ENCODE data around the gene BABAM1. TPM values are rescaled to one million over a fixed set of nuclear protein-coding genes. Genes with fewer than 3 reads are reported as not detected.

Gene BABAM1
- total and polyA plus RNA-seq, 10 of the 15 experiments (the other 5 are each of a cell fraction or from before 2014, with no cell fraction given) = 11.9 to 154 (median 103) TPM

DNA sequence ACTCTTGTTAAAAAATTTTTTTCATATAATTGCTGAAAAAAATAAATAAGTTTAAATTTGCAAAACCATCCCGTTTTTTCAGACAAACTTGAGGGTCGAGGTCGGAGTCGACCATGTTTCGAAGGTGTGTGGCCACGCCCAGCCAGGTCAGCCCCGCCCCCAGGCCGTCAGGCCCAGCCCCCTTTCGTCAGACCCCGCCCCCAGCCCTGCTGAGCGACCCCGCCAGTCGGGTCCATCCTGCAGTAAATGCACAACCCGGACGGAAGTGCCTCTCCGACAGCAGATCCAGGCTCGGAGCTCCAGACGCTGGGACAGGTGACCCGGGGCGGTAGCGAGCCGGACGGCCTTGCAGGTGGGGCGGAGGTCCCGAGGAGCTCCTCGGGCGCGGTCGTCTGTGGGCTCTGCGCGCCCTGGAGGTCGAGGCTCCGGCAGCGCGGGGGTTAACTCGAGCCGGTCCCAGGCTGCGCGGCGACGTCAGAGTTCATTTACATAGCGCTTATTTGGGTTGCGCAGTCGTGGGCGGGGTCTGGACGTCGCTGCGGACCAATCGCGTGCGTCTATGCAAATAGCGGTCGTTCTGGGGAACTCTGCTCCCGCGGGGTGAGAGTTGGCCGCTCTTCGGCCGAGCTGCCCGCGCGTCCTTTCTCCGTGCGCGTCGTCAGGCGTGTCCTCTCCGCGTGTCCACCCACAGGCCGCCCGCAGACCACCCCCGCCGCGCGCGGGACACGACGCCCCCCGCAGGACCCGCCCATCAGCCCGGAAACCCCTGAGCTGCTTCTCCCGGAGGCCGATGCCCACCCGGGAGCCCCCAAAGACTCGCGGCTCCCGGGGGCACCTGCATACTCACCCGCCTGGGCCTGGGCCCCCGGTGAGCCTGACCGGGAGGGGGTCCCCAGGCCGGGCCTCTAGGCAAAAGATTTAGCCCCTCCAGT is 41.0 kb upstream of the BABAM1 start, which contains the start of gene OCEL1 (continued):
- TF ChIP-seq ZNF622 (IDR thresholded peaks at IDR 0.05) (no peak), ZBTB40 (IDR thresholded peaks at IDR 0.05; ENCODE audit: borderline replicate concordance) (no peak), PBX3 (IDR thresholded peaks at IDR 0.05; ENCODE audit: insufficient replicate concordance, low read depth, low read length) (no peak), E4F1 (IDR thresholded peaks at IDR 0.05; ENCODE audit: borderline replicate concordance, partially characterized antibody) (peak; percentile 73), CHD4 (IDR thresholded peaks at IDR 0.05) (no peak), YBX1 (IDR thresholded peaks at IDR 0.05) (no peak), POLR2A (IDR thresholded peaks at IDR 0.05; ENCODE audit: low read depth, low read length) (peak; percentile 92), NRF1 (conservative IDR thresholded peaks at IDR 0.05; ENCODE audit: low read depth, low read length) (peak; percentile 63), BRCA1 (IDR thresholded peaks at IDR 0.05; ENCODE audit: low read depth, low read length) (no peak), BACH1 (IDR thresholded peaks at IDR 0.05; ENCODE audit: borderline replicate concordance) (peak; percentile 52; the same call in 1 of the 2 replicates), SMAD5 (IDR thresholded peaks at IDR 0.05; ENCODE audit: low read depth) (no peak; the same call in 1 of the 2 replicates), SUPT20H (IDR thresholded peaks at IDR 0.05; ENCODE audit: borderline replicate concordance, control insufficient read depth, low read depth, low read length) (no peak), FOXM1 (IDR thresholded peaks at IDR 0.05; ENCODE audit: low read depth, low read length) (no peak), RCOR1 (conservative IDR thresholded peaks at IDR 0.05; ENCODE audit: low read depth, low read length) (no peak), ZBTB33 (IDR thresholded peaks at IDR 0.05) (no peak), STAT1 (conservative IDR thresholded peaks at IDR 0.05) (no peak)
- TF ChIP-seq, protein P1, sequence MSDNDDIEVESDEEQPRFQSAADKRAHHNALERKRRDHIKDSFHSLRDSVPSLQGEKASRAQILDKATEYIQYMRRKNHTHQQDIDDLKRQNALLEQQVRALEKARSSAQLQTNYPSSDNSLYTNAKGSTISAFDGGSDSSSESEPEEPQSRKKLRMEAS (IDR thresholded peaks at IDR 0.05; ENCODE audit: low read depth, low read length) = peak; percentile 31; the same call in 1 of the 2 replicates
- TF ChIP-seq, protein P2, sequence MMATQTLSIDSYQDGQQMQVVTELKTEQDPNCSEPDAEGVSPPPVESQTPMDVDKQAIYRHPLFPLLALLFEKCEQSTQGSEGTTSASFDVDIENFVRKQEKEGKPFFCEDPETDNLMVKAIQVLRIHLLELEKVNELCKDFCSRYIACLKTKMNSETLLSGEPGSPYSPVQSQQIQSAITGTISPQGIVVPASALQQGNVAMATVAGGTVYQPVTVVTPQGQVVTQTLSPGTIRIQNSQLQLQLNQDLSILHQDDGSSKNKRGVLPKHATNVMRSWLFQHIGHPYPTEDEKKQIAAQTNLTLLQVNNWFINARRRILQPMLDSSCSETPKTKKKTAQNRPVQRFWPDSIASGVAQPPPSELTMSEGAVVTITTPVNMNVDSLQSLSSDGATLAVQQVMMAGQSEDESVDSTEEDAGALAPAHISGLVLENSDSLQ (IDR thresholded peaks at IDR 0.05) = peak; percentile 59

Data from GM12878 (cell line).